Immature natural killer cell (primary cell): ENCODE measurements around the gene ABI3BP. TPM values are rescaled to one million over a fixed set of nuclear protein-coding genes. Genes with fewer than 3 reads are reported as not detected.
A peak's percentile ranks its signal among the peaks of the same experiment; 100 is the strongest.

Experiments used
- DNase-seq, 3 donors: peaks; one replicate each; pipeline ENCODE4 v3.0.0; 2022; ENCODE audit warnings: mixed read lengths in 1 of 3
- H3K27ac Mint-ChIP-seq, 6 donors: one replicate each; pipeline ENCODE4 v1.8.0; 2020; ENCODE audit warnings: mixed read lengths in 6 of 6, mild to moderate bottlenecking in 5 of 6, inconsistent platforms in 4 of 6, moderate library complexity in 3 of 6
- H3K27me3 Mint-ChIP-seq, 3 donors: one replicate each; pipeline ENCODE4 v1.8.0; 2020 to 2021; ENCODE audit warnings: low read depth in 3 of 3, mild to moderate bottlenecking in 3 of 3, mixed read lengths in 3 of 3, moderate library complexity in 3 of 3, inconsistent platforms in 1 of 3
- H3K36me3 Mint-ChIP-seq, 3 donors: one replicate each; pipeline ENCODE4 v1.8.0; 2020; ENCODE audit warnings: mixed read lengths in 3 of 3, inconsistent platforms in 2 of 3, mild to moderate bottlenecking in 2 of 3
- H3K4me1 Mint-ChIP-seq, 2 donors: one replicate each; pipeline ENCODE4 v1.8.0; 2020; ENCODE audit warnings: inconsistent platforms in 2 of 2, mild to moderate bottlenecking in 2 of 2, mixed read lengths in 2 of 2, moderate library complexity in 1 of 2
- H3K4me3 Mint-ChIP-seq, 5 donors: one replicate each; pipeline ENCODE4 v1.8.0; 2020; ENCODE audit warnings: mild to moderate bottlenecking in 5 of 5, mixed read lengths in 5 of 5, inconsistent platforms in 3 of 5, moderate library complexity in 3 of 5
- H3K9me3 Mint-ChIP-seq, 6 donors: one replicate each; pipeline ENCODE4 v1.8.0; 2020; ENCODE audit warnings: mild to moderate bottlenecking in 6 of 6, mixed read lengths in 6 of 6, inconsistent platforms in 4 of 6, moderate library complexity in 3 of 6
- polyA plus RNA-seq, 3 donors: library from polyadenylated mRNA; unstranded; fragments of 300-500 nt; fragmentation: Illumina TruSeq; gene quantifications; one replicate each; pipeline ENCODE4 v1.2.3, GENCODE V29; 2021

ABI3BP gene
- polyA plus RNA-seq, 3 donors from 2014 or later, result not detected

GRCh38 chr3:100850156-100850555, 143.1 kb downstream of the ABI3BP start:
- Mint-ChIP-seq H3K36me3 (peaks cover 0 to 3% (median 0%) of the 10 kb centered on the region in 3 donors), H3K27me3 (peaks cover 0 to 2% (median 0%) of the 10 kb centered on the region in 3 donors), H3K4me1 (peaks cover 0 to 7% of the 10 kb centered on the region in 2 donors), H3K4me3 (no peak overlapping the region), H3K27ac (no peak overlapping the region), H3K9me3 (peaks cover 0 to 4% (median under 1%) of the 10 kb centered on the region in 6 donors)
- DNase-seq, result no peak

DNA sequence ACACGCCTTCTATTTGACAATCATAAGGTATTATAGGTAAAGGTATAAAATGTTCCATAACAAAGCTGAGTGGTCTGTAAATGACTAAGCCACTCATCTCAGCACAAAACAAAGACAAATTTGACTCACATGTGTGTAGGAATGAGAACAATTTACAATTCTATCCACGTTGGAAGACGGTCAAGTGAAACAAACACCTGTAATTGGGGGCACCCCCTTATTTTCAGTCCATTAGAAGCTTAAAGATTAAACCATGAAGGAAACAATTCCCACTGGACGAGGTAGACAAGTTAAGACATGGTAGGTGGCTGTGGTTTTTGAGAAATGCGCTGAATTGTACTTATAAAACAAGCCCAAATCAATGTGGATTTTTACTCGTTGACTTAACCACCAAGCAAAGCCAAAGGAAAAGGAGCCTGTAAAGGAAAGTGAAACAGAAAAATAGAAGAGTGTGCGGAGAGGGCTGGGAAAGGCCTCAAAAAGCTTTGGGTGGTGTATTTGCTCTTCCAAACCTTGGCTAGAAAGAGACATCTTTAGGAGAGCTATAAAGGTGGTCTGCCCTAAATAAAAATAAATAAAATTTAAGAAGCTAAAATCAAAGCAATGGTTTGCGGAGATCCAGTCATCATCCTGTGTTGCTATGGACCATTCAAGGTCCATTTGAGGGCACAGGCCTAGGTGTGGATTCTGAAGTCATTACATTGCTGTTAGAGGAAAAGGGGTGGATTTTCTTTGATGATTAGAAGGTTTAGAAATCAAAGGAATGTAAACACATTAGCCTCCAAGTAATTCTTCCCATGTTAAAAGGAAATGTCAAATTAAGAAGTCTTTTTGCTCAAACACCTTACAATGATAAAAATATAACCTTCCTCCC, 148.9 kb downstream of the ABI3BP start:
- Mint-ChIP-seq H3K4me1 (no peaks in the 10 kb centered on the region), H3K9me3 (peaks cover 0 to 2% (median under 1%) of the 10 kb centered on the region in 6 donors), H3K27me3 (peaks cover 0 to 5% (median 3%) of the 10 kb centered on the region in 3 donors), H3K36me3 (peaks cover 0 to 3% (median 0%) of the 10 kb centered on the region in 3 donors), H3K4me3 (no peak overlapping the region), H3K27ac (no peak overlapping the region)
- no peak for DNase-seq

- Mint-ChIP-seq H3K4me3 (peak overlapping the region in 1 of 5 donors; percentile 2), H3K4me1 (no peaks in the 10 kb centered on the region), H3K36me3 (no peaks in the 10 kb centered on the region), H3K27ac (no peak overlapping the region), H3K27me3 (peaks cover 3 to 7% (median 3%) of the 10 kb centered on the region in 3 donors), H3K9me3 (peaks cover 0 to 7% (median under 1%) of the 10 kb centered on the region in 6 donors)
- DNase-seq, result no peak
These were observed 155.1 kb downstream of the ABI3BP start for GRCh38 chr3:100838157-100838556.

DNA sequence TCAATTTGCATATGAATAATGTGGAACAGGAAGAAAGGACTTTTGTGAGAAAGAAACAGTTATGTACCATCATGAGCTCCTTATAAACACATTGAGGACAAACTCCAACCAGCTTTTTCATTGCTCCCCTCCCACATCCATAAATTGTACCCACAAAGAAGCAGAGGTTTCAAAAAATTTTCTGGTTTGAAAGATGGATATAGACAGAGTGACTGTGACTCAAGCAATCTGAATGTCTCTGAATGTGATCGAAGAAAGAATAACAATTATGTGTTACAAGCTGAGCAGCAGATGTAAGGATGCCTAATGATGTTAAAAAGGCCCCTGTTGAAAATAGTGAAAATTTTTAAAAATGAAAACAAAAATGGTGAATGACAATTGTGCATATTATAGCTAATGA, 156.6 kb downstream of the ABI3BP start:
- Mint-ChIP-seq H3K27ac (no peak overlapping the region), H3K9me3 (peaks cover 0 to 7% (median under 1%) of the 10 kb centered on the region in 6 donors), H3K27me3 (peaks cover 3 to 7% (median 5%) of the 10 kb centered on the region in 3 donors), H3K4me3 (no peak overlapping the region), H3K36me3 (no peaks in the 10 kb centered on the region), H3K4me1 (no peaks in the 10 kb centered on the region)
- DNase-seq, result no peak

DNA sequence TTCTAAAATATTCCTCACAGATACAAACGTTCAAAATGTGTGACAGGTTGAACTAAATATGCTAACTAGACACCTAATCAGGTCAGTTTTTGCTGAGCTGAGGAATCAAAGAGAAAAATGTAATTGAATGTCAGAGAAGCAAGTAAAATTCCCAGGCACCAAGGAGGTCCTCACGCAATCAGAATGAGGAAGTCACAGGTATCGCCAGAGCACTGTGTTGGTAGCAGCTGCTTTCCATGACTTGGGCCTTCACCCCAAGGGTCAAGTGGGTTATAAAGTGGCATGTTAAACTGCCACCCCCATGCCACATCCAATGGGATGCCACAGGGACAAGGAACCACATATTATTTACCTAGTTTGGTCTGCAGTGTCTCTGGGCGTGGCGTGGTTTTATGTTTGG, 158.9 kb downstream of the ABI3BP start:
- DNase-seq, result no peak
- Mint-ChIP-seq H3K36me3 (no peaks in the 10 kb centered on the region), H3K4me3 (no peak overlapping the region), H3K27ac (no peak overlapping the region), H3K4me1 (no peaks in the 10 kb centered on the region), H3K9me3 (peaks cover 0 to 4% (median under 1%) of the 10 kb centered on the region in 6 donors), H3K27me3 (peaks cover 0 to 7% (median 4%) of the 10 kb centered on the region in 3 donors)

- Mint-ChIP-seq H3K27me3 (peaks cover 0 to 7% (median 6%) of the 10 kb centered on the region in 3 donors), H3K9me3 (peaks cover 0 to 3% (median 0%) of the 10 kb centered on the region in 6 donors), H3K27ac (no peak overlapping the region), H3K4me3 (no peak overlapping the region), H3K4me1 (no peaks in the 10 kb centered on the region), H3K36me3 (no peaks in the 10 kb centered on the region)
- no peak for DNase-seq
These were observed 159.7 kb downstream of the ABI3BP start for GRCh38 chr3:100833483-100833882.

GRCh38 chr3:100831629-100832028, 161.6 kb downstream of the ABI3BP start:
- Mint-ChIP-seq H3K36me3 (no peaks in the 10 kb centered on the region), H3K27me3 (peaks cover 0 to 12% (median under 1%) of the 10 kb centered on the region in 3 donors), H3K4me3 (no peak overlapping the region), H3K27ac (no peak overlapping the region), H3K4me1 (no peaks in the 10 kb centered on the region), H3K9me3 (peaks cover 0 to 3% (median 0%) of the 10 kb centered on the region in 6 donors)
- DNase-seq, result no peak

DNA sequence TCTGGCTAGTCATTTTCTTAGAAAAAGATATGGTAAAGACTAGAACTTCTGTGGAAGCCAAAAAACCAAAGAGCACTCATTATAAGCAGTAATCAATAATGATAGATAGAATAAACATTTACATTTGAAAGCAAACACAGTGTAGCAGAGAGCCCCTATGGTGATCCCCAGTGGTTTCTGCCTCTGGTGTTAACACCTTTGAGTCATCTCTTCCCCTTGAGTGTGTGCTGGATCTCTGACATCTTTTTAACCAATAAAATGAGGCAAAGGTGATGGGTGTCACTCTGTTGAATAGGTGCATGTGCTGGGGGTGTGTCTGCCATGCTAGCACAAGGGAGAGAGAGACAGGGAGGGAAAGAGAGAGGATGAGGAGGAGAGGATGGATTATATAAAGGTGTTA, 162.3 kb downstream of the ABI3BP start:
- H3K4me1 Mint-ChIP-seq, result no peaks in the 10 kb centered on the region
- H3K36me3 Mint-ChIP-seq, result no peaks in the 10 kb centered on the region

GRCh38 chr3:100825574-100825973, 167.6 kb downstream of the ABI3BP start:
- no peaks in the 10 kb centered on the region for H3K36me3 Mint-ChIP-seq
- no peaks in the 10 kb centered on the region for H3K9me3 Mint-ChIP-seq
- peaks cover 2 to 10% (median 5%) of the 10 kb centered on the region in 3 donors for H3K27me3 Mint-ChIP-seq
- H3K4me1 Mint-ChIP-seq, result no peaks in the 10 kb centered on the region
- no peak overlapping the region for H3K27ac Mint-ChIP-seq
- no peak for DNase-seq
- H3K4me3 Mint-ChIP-seq, result no peak overlapping the region

More for the DNA sequence above, 162.3 kb downstream of the ABI3BP start:
- DNase-seq, result no peak
- Mint-ChIP-seq H3K4me3 (no peak overlapping the region), H3K27me3 (peaks cover 0 to 12% (median 0%) of the 10 kb centered on the region in 3 donors), H3K9me3 (peaks cover 0 to 3% (median 0%) of the 10 kb centered on the region in 6 donors), H3K27ac (no peak overlapping the region)

GRCh38 chr3:100815583-100815982, 177.6 kb downstream of the ABI3BP start:
- H3K4me3 Mint-ChIP-seq, result no peak overlapping the region
- H3K36me3 Mint-ChIP-seq, result no peaks in the 10 kb centered on the region
- H3K27me3 Mint-ChIP-seq, result peaks cover 0 to 4% (median 4%) of the 10 kb centered on the region in 3 donors
- peaks cover 0 to 4% (median 0%) of the 10 kb centered on the region in 6 donors for H3K9me3 Mint-ChIP-seq
- no peaks in the 10 kb centered on the region for H3K4me1 Mint-ChIP-seq
- H3K27ac Mint-ChIP-seq, result no peak overlapping the region
- no peak for DNase-seq

GRCh38 chr3:100813828-100814227, 179.4 kb downstream of the ABI3BP start:
- H3K9me3 Mint-ChIP-seq, result peaks cover 0 to 4% (median 0%) of the 10 kb centered on the region in 6 donors
- peaks cover 0 to 4% (median 4%) of the 10 kb centered on the region in 3 donors for H3K27me3 Mint-ChIP-seq
- no peak overlapping the region for H3K4me3 Mint-ChIP-seq

GRCh38 chr3:100811779-100812507, 181.3 kb downstream of the ABI3BP start:
- Mint-ChIP-seq H3K27me3 (peaks cover 0 to 4% (median 4%) of the 10 kb centered on the region in 3 donors), H3K9me3 (peaks cover 0 to 4% (median 0%) of the 10 kb centered on the region in 6 donors), H3K27ac (no peak overlapping the region), H3K4me3 (no peak overlapping the region), H3K36me3 (no peaks in the 10 kb centered on the region), H3K4me1 (no peaks in the 10 kb centered on the region)
- DNase-seq, result no peak

More at GRCh38 chr3:100813828-100814227, 179.4 kb downstream of the ABI3BP start:
- DNase-seq, result no peak
- Mint-ChIP-seq H3K36me3 (no peaks in the 10 kb centered on the region), H3K4me1 (no peaks in the 10 kb centered on the region), H3K27ac (no peak overlapping the region)

GRCh38 chr3:100810671-100811070, 182.6 kb downstream of the ABI3BP start:
- no peak overlapping the region for H3K4me3 Mint-ChIP-seq
- H3K9me3 Mint-ChIP-seq, result peaks cover 0 to 2% (median 0%) of the 10 kb centered on the region in 6 donors
- H3K4me1 Mint-ChIP-seq, result no peaks in the 10 kb centered on the region
- no peaks in the 10 kb centered on the region for H3K36me3 Mint-ChIP-seq
- H3K27me3 Mint-ChIP-seq, result peaks cover 0 to 6% (median 4%) of the 10 kb centered on the region in 3 donors
- H3K27ac Mint-ChIP-seq, result no peak overlapping the region
- DNase-seq, result no peak

GRCh38 chr3:100804631-100805030, 188.6 kb downstream of the ABI3BP start:
- no peak for DNase-seq
- Mint-ChIP-seq H3K4me3 (no peak overlapping the region), H3K27me3 (peaks cover 2 to 4% (median 3%) of the 10 kb centered on the region in 3 donors), H3K27ac (no peak overlapping the region), H3K9me3 (peaks cover 0 to 2% (median 0%) of the 10 kb centered on the region in 6 donors), H3K4me1 (no peaks in the 10 kb centered on the region), H3K36me3 (no peaks in the 10 kb centered on the region)
